T1000 (cell line): Measurements from ENCODE around the gene SPACDR.
"Not testable (repeated sequence)": the region's sequence is repeated elsewhere in the genome, so short reads cannot be mapped to it uniquely, and the experiment has no call there.

Source experiments
- DNase-seq: peaks from one replicate; lab custom pipeline; 2025; ENCODE audit warnings: mixed read lengths; lab: John Stamatoyannopoulos, UW

SPACDR gene

GRCh38 chr7:100464210-100464660 is at the start of gene SPACDR:
Gene SPACDR, minus strand, starts transcription at chr7:100464260. Its CDS starts 235 bp downstream, at chr7:100464025.
- no peak for DNase-seq

GRCh38 chr7:100513212-100513810 is 49.3 kb upstream of the SPACDR start:
- no peak for DNase-seq

- DNase-seq, result no peak
Measured at GRCh38 chr7:100510437-100511239, 46.6 kb upstream of the SPACDR start.

GRCh38 chr7:100509231-100509630 is 45.2 kb upstream of the SPACDR start:
- DNase-seq, result no peak

GRCh38 chr7:100506356-100506923 is 42.4 kb upstream of the SPACDR start:
- no peak for DNase-seq

- no peak for DNase-seq
Measured at GRCh38 chr7:100504887-100505611, 41.0 kb upstream of the SPACDR start.

GRCh38 chr7:100504031-100504430 is 40.0 kb upstream of the SPACDR start:
- DNase-seq, result not testable (repeated sequence)

- not testable (repeated sequence) for DNase-seq
Measured at GRCh38 chr7:100500743-100501142, 36.7 kb upstream of the SPACDR start.

- no peak for DNase-seq
Measured at GRCh38 chr7:100496509-100496908, 32.4 kb upstream of the SPACDR start.

- DNase-seq, result no peak
Measured at GRCh38 chr7:100493476-100494264, 29.6 kb upstream of the SPACDR start.

- no peak for DNase-seq
Measured at GRCh38 chr7:100492738-100493475, 28.8 kb upstream of the SPACDR start.

- no peak for DNase-seq
Measured at GRCh38 chr7:100491192-100491578, 27.1 kb upstream of the SPACDR start.

- DNase-seq, result no peak
Measured at GRCh38 chr7:100490483-100491191, 26.6 kb upstream of the SPACDR start.

- DNase-seq, result peak; percentile 25
Measured at GRCh38 chr7:100489824-100490223, 25.8 kb upstream of the SPACDR start.

GRCh38 chr7:100489121-100489520 is 25.1 kb upstream of the SPACDR start:
- DNase-seq, result no peak

GRCh38 chr7:100488333-100489095 is 24.5 kb upstream of the SPACDR start:
- DNase-seq, result no peak

GRCh38 chr7:100486753-100487446 is 22.8 kb upstream of the SPACDR start:
- DNase-seq, result no peak

GRCh38 chr7:100486111-100486636 is 22.1 kb upstream of the SPACDR start:
- DNase-seq, result no peak

GRCh38 chr7:100485471-100485876 is 21.4 kb upstream of the SPACDR start:
- DNase-seq, result no peak
